WTC11 (cell line): ENCODE measurements around the gene RREB1. TPM values are rescaled to one million over a fixed set of nuclear protein-coding genes. Genes with fewer than 3 reads are reported as not detected.

Experiments used
- ATAC-seq: fragments of 200-7000 bp; cut with Tn5 transposase; 2 replicates; pipeline ENCODE4 v1.10.0; 2021; ENCODE audit warnings: mild to moderate bottlenecking, moderate library complexity
- CTCF ChIA-PET: fragments of 300-600 bp; sonication (Branson Sonifier 250); formaldehyde crosslinking; loops from one replicate; lab custom pipeline; 2021; ENCODE audit warnings: antibody characterized with exemption; lab: Charles Lee
- POLR2A ChIA-PET: fragments of 350-600 bp; sonication (Branson Sonifier 250); formaldehyde crosslinking; loops from one replicate; lab custom pipeline; 2021; ENCODE audit warnings: antibody characterized with exemption; lab: Charles Lee
- DNase-seq: peaks from one replicate; pipeline ENCODE4 v3.0.0; 2021; ENCODE audit warnings: low spot score
- H3K27ac Mint-ChIP-seq: 2 replicates; pipeline ENCODE4 v1.8.0; 2021; ENCODE audit warnings: mixed read lengths
- H3K27me3 Mint-ChIP-seq: 2 replicates; pipeline ENCODE4 v1.8.0; 2021; ENCODE audit warnings: low read depth, mild to moderate bottlenecking, moderate library complexity, mixed read lengths
- H3K36me3 Mint-ChIP-seq: 2 replicates; pipeline ENCODE4 v1.8.0; 2021; ENCODE audit warnings: mixed read lengths
- H3K4me1 Mint-ChIP-seq: 2 replicates; pipeline ENCODE4 v1.8.0; 2022; ENCODE audit warnings: mixed read lengths
- H3K4me3 Mint-ChIP-seq: 2 replicates; pipeline ENCODE4 v1.8.0; 2021; ENCODE audit warnings: mild to moderate bottlenecking, moderate library complexity, mixed read lengths
- H3K9me3 Mint-ChIP-seq: 2 replicates; pipeline ENCODE4 v1.8.0; 2021; ENCODE audit warnings: mixed read lengths
- CBFB ChIP-seq: sonication (generic); formaldehyde crosslinking; IDR thresholded peaks from 2 replicates; pipeline ENCODE4 v1.8.1; 2022; ENCODE audit warnings: mild to moderate bottlenecking, low read depth, missing genetic modification reagents
- CREM ChIP-seq: sonication (generic); formaldehyde crosslinking; IDR thresholded peaks from 2 replicates; pipeline ENCODE4 v1.8.1; 2022; ENCODE audit warnings: mild to moderate bottlenecking, missing genetic modification reagents, moderate library complexity
- E2F5 ChIP-seq: sonication (generic); formaldehyde crosslinking; IDR thresholded peaks from 2 replicates; pipeline ENCODE4 v1.8.1; 2022; ENCODE audit warnings: mild to moderate bottlenecking, moderate library complexity, missing genetic modification reagents
- ELF4 ChIP-seq: sonication (generic); formaldehyde crosslinking; IDR thresholded peaks from 2 replicates; pipeline ENCODE4 v1.8.1; 2022; ENCODE audit warnings: low read depth, mild to moderate bottlenecking, moderate library complexity, missing genetic modification reagents
- ETV6 ChIP-seq: sonication (generic); formaldehyde crosslinking; IDR thresholded peaks from 2 replicates; pipeline ENCODE4 v1.8.1; 2022; ENCODE audit warnings: mild to moderate bottlenecking, missing genetic modification reagents
- FOXJ3 ChIP-seq: sonication (generic); formaldehyde crosslinking; IDR thresholded peaks from 2 replicates; pipeline ENCODE4 v1.9.0; 2021; ENCODE audit warnings: missing genetic modification reagents, mild to moderate bottlenecking, borderline replicate concordance
- FOXP4 ChIP-seq: sonication (generic); formaldehyde crosslinking; IDR thresholded peaks from 2 replicates; pipeline ENCODE4 v1.8.0; 2022; ENCODE audit warnings: mild to moderate bottlenecking, missing genetic modification reagents
- IRF2 ChIP-seq: sonication (generic); formaldehyde crosslinking; IDR thresholded peaks from 2 replicates; pipeline ENCODE4 v1.8.0; 2022; ENCODE audit warnings: low read depth, missing genetic modification reagents, borderline replicate concordance
- MYBL2 ChIP-seq: sonication (generic); formaldehyde crosslinking; IDR thresholded peaks from 2 replicates; pipeline ENCODE4 v1.8.1; 2023; ENCODE audit warnings: mild to moderate bottlenecking, moderate library complexity, missing genetic modification reagents
- NFATC4 ChIP-seq: fragments of 250-450 bp; sonication (Bioruptor Pico); IDR thresholded peaks from 2 replicates; pipeline ENCODE4 v1.9.0; 2021; ENCODE audit warnings: mild to moderate bottlenecking
- SMAD3 ChIP-seq: sonication (generic); formaldehyde crosslinking; IDR thresholded peaks from 2 replicates; pipeline ENCODE4 v1.8.0; 2022; ENCODE audit warnings: missing genetic modification reagents, mild to moderate bottlenecking, borderline replicate concordance
- SP1 ChIP-seq: sonication (generic); formaldehyde crosslinking; conservative IDR thresholded peaks from 2 replicates; pipeline ENCODE4 v1.8.1; 2022; ENCODE audit warnings: missing genetic modification reagents
- ZNF121 ChIP-seq: sonication (generic); formaldehyde crosslinking; IDR thresholded peaks from 2 replicates; pipeline ENCODE4 v1.8.0; 2023; ENCODE audit warnings: missing genetic modification reagents
- ZNF138 ChIP-seq: sonication (generic); formaldehyde crosslinking; conservative IDR thresholded peaks from 2 replicates; pipeline ENCODE4 v1.8.1; 2022; ENCODE audit warnings: mild to moderate bottlenecking, moderate library complexity, missing genetic modification reagents
- ZNF232 ChIP-seq: sonication (generic); formaldehyde crosslinking; IDR thresholded peaks from 2 replicates; pipeline ENCODE4 v1.8.0; 2022; ENCODE audit warnings: mild to moderate bottlenecking, missing genetic modification reagents
- ZNF396 ChIP-seq: fragments of 250-450 bp; sonication (Bioruptor Pico); IDR thresholded peaks from 2 replicates; pipeline ENCODE4 v1.8.0; 2021; ENCODE audit warnings: mild to moderate bottlenecking, moderate library complexity, borderline replicate concordance
- total RNA-seq: library from RNA; stranded (reverse); gene quantifications from 3 replicates; pipeline ENCODE4 v1.2.3, GENCODE V29; 2021
- TF ChIP-seq, protein P1 (sequence below): sonication (generic); formaldehyde crosslinking; IDR thresholded peaks from 2 replicates; pipeline ENCODE4 v1.8.1; 2023; ENCODE audit warnings: mild to moderate bottlenecking, missing genetic modification reagents
- TF ChIP-seq, protein P2 (sequence below): sonication (generic); formaldehyde crosslinking; IDR thresholded peaks from 2 replicates; pipeline ENCODE4 v1.8.0; 2023; ENCODE audit warnings: missing genetic modification reagents
- TF ChIP-seq, protein P3 (sequence below): fragments of 250-450 bp; sonication (Bioruptor Pico); IDR thresholded peaks from 2 replicates; pipeline ENCODE4 v1.9.0; 2021; ENCODE audit warnings: moderate library complexity, mild to moderate bottlenecking, inconsistent platforms, borderline replicate concordance
- TF ChIP-seq, protein P4 (sequence below): sonication (generic); formaldehyde crosslinking; IDR thresholded peaks from 2 replicates; pipeline ENCODE4 v1.8.1; 2022; ENCODE audit warnings: mild to moderate bottlenecking, missing genetic modification reagents, moderate library complexity, borderline replicate concordance
- TF ChIP-seq, protein P5 (sequence below): fragments of 200-600 bp; IDR thresholded peaks from 2 replicates; pipeline ENCODE4 v1.8.0; 2022; ENCODE audit warnings: antibody characterized with exemption
- TF ChIP-seq, protein P6 (sequence below): sonication (generic); formaldehyde crosslinking; IDR thresholded peaks from 2 replicates; pipeline ENCODE4 v1.8.0; 2022; ENCODE audit warnings: missing genetic modification reagents

RREB1 gene
- total RNA-seq, 1 experiment from 2014 or later = 38.5 TPM

DNA sequence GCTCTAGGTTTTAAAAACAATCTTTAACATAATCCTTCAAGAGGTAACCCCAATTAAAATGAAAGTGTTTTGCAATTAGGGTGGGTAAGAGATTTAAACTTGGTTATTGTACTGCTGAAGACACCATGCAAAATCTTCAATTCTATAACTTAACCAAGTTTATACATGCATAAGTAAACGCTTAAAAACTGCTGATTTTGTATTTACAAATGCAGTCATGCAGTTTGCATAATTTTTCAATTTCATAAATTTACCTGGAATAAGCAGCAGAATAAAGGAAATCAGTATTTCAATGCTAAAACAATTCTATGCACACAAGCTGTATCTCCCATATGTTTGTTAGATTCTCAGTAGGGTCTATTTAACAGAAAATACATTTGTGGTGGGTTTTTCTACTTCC is 182.3 kb downstream of the RREB1 start (continued):
- TF ChIP-seq, protein P1, sequence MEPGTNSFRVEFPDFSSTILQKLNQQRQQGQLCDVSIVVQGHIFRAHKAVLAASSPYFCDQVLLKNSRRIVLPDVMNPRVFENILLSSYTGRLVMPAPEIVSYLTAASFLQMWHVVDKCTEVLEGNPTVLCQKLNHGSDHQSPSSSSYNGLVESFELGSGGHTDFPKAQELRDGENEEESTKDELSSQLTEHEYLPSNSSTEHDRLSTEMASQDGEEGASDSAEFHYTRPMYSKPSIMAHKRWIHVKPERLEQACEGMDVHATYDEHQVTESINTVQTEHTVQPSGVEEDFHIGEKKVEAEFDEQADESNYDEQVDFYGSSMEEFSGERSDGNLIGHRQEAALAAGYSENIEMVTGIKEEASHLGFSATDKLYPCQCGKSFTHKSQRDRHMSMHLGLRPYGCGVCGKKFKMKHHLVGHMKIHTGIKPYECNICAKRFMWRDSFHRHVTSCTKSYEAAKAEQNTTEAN (CRISPR knock-in tag) = no peak
- TF ChIP-seq E2F5 (no peak), SP1 (CRISPR knock-in tag) (no peak), CREM (CRISPR knock-in tag) (no peak), SMAD3 (no peak)

GRCh38 chr6:7292596-7293255 is 185.0 kb downstream of the RREB1 start:
- no peaks in the 10 kb centered on the region for H3K27me3 Mint-ChIP-seq
- TF ChIP-seq, protein P2, sequence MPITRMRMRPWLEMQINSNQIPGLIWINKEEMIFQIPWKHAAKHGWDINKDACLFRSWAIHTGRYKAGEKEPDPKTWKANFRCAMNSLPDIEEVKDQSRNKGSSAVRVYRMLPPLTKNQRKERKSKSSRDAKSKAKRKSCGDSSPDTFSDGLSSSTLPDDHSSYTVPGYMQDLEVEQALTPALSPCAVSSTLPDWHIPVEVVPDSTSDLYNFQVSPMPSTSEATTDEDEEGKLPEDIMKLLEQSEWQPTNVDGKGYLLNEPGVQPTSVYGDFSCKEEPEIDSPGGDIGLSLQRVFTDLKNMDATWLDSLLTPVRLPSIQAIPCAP = no peak
- TF ChIP-seq, protein P3, sequence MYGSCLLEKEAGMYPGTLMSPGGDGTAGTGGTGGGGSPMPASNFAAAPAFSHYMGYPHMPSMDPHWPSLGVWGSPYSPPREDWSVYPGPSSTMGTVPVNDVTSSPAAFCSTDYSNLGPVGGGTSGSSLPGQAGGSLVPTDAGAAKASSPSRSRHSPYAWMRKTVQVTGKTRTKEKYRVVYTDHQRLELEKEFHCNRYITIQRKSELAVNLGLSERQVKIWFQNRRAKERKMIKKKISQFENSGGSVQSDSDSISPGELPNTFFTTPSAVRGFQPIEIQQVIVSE = no peak
- TF ChIP-seq, protein P4, sequence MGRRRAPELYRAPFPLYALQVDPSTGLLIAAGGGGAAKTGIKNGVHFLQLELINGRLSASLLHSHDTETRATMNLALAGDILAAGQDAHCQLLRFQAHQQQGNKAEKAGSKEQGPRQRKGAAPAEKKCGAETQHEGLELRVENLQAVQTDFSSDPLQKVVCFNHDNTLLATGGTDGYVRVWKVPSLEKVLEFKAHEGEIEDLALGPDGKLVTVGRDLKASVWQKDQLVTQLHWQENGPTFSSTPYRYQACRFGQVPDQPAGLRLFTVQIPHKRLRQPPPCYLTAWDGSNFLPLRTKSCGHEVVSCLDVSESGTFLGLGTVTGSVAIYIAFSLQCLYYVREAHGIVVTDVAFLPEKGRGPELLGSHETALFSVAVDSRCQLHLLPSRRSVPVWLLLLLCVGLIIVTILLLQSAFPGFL (CRISPR knock-in tag) = no peak
- TF ChIP-seq ZNF232 (CRISPR knock-in tag) = no peak
- TF ChIP-seq FOXP4 = no peak
- no peak for TF ChIP-seq ZNF396 (CRISPR knock-in tag)
- TF ChIP-seq CBFB = no peak
- no peak for TF ChIP-seq ELF4 (CRISPR knock-in tag)
- TF ChIP-seq FOXJ3 (CRISPR knock-in tag) = no peak
- TF ChIP-seq ETV6 (CRISPR knock-in tag) = no peak
- TF ChIP-seq ZNF138 (CRISPR knock-in tag) = no peak
- TF ChIP-seq NFATC4 (CRISPR knock-in tag) = no peak
- TF ChIP-seq, protein P5, sequence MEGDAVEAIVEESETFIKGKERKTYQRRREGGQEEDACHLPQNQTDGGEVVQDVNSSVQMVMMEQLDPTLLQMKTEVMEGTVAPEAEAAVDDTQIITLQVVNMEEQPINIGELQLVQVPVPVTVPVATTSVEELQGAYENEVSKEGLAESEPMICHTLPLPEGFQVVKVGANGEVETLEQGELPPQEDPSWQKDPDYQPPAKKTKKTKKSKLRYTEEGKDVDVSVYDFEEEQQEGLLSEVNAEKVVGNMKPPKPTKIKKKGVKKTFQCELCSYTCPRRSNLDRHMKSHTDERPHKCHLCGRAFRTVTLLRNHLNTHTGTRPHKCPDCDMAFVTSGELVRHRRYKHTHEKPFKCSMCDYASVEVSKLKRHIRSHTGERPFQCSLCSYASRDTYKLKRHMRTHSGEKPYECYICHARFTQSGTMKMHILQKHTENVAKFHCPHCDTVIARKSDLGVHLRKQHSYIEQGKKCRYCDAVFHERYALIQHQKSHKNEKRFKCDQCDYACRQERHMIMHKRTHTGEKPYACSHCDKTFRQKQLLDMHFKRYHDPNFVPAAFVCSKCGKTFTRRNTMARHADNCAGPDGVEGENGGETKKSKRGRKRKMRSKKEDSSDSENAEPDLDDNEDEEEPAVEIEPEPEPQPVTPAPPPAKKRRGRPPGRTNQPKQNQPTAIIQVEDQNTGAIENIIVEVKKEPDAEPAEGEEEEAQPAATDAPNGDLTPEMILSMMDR = no peak
- TF ChIP-seq IRF2 = no peak
- no peak for TF ChIP-seq MYBL2 (CRISPR knock-in tag)
- TF ChIP-seq, protein P6, sequence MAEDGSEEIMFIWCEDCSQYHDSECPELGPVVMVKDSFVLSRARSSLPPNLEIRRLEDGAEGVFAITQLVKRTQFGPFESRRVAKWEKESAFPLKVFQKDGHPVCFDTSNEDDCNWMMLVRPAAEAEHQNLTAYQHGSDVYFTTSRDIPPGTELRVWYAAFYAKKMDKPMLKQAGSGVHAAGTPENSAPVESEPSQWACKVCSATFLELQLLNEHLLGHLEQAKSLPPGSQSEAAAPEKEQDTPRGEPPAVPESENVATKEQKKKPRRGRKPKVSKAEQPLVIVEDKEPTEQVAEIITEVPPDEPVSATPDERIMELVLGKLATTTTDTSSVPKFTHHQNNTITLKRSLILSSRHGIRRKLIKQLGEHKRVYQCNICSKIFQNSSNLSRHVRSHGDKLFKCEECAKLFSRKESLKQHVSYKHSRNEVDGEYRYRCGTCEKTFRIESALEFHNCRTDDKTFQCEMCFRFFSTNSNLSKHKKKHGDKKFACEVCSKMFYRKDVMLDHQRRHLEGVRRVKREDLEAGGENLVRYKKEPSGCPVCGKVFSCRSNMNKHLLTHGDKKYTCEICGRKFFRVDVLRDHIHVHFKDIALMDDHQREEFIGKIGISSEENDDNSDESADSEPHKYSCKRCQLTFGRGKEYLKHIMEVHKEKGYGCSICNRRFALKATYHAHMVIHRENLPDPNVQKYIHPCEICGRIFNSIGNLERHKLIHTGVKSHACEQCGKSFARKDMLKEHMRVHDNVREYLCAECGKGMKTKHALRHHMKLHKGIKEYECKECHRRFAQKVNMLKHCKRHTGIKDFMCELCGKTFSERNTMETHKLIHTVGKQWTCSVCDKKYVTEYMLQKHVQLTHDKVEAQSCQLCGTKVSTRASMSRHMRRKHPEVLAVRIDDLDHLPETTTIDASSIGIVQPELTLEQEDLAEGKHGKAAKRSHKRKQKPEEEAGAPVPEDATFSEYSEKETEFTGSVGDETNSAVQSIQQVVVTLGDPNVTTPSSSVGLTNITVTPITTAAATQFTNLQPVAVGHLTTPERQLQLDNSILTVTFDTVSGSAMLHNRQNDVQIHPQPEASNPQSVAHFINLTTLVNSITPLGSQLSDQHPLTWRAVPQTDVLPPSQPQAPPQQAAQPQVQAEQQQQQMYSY (CRISPR knock-in tag) = no peak
- TF ChIP-seq ZNF121 (CRISPR knock-in tag) = no peak
- no peak overlapping the region for H3K27ac Mint-ChIP-seq
- H3K9me3 Mint-ChIP-seq = no peaks in the 10 kb centered on the region
- no peak overlapping the region for H3K4me3 Mint-ChIP-seq
- POLR2A ChIA-PET = no interaction called here
- no peak for ATAC-seq
- H3K4me1 Mint-ChIP-seq = no peaks in the 10 kb centered on the region
- peaks cover 54% of the 10 kb centered on the region for H3K36me3 Mint-ChIP-seq
- no peak for DNase-seq
- CTCF ChIA-PET = interaction anchor here (1.6 kb wide), 1 partner anchor 17 kb away, joined by 7 read pairs; no protein-coding TSS in a partner anchor
